Measurements from ENCODE around the gene FYN.

DNA sequence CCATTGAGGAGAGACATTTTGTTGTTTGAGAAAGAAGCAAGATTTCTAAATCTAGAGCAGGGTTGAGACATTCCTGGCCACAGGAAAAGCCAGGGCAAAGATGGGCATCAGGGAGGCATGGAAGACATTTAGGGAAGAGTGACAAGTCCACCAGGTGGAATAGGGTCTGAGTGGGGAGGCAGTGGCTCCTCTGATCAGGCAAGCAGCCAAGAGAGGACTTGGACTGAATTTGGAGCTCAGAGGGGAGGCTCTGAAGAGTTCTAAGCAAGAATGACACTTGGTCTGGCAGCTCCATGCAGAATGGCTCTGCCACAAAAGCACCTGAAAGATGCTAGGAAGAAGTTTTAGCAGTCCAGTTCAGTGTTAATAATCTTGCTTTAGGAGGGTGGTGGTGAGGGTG is 120.8 kb downstream of the FYN start:
- TF ChIP-seq, protein P1, sequence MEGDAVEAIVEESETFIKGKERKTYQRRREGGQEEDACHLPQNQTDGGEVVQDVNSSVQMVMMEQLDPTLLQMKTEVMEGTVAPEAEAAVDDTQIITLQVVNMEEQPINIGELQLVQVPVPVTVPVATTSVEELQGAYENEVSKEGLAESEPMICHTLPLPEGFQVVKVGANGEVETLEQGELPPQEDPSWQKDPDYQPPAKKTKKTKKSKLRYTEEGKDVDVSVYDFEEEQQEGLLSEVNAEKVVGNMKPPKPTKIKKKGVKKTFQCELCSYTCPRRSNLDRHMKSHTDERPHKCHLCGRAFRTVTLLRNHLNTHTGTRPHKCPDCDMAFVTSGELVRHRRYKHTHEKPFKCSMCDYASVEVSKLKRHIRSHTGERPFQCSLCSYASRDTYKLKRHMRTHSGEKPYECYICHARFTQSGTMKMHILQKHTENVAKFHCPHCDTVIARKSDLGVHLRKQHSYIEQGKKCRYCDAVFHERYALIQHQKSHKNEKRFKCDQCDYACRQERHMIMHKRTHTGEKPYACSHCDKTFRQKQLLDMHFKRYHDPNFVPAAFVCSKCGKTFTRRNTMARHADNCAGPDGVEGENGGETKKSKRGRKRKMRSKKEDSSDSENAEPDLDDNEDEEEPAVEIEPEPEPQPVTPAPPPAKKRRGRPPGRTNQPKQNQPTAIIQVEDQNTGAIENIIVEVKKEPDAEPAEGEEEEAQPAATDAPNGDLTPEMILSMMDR (conservative IDR thresholded peaks at IDR 0.05; ENCODE audit: low read depth, low read length), result no peak
- TF ChIP-seq CEBPB (IDR thresholded peaks at IDR 0.05; ENCODE audit: low read depth, low read length), result no peak

All from IMR-90 (cell line).